Bronchial epithelial cell (primary cell): ENCODE data around the gene ACTRT3. TPM values are rescaled to one million over a fixed set of nuclear protein-coding genes. Genes with fewer than 3 reads are reported as not detected.

Experiments
- DNase-seq: peaks from one replicate; pipeline ENCODE4 v3.0.0-alpha.2; 2010; ENCODE audit warnings: low read depth
- FAIRE-seq: peaks from 2 replicates; lab custom pipeline; 2011; peaks lifted over from hg19 to GRCh38; lab: Jason Lieb, UNC
- H3K27me3 ChIP-seq: 2 replicates; pipeline ENCODE4 v1.5.1; 2011; ENCODE audit warnings: low read length; ENCODE audit not compliant: control insufficient read depth, insufficient read depth
- H3K36me3 ChIP-seq: 2 replicates; pipeline ENCODE4 v1.5.1; 2011; ENCODE audit warnings: low read length; ENCODE audit not compliant: control insufficient read depth, insufficient read depth
- H3K4me3 ChIP-seq: 2 replicates; pipeline ENCODE4 v1.5.1; 2011; ENCODE audit warnings: mild to moderate bottlenecking, low read depth, low read length, control low read depth
- total RNA-seq: library from RNA; depleted of rRNA; stranded (reverse); fragments of >200 nt; gene quantifications from 2 replicates; pipeline ENCODE4 v1.2.1, GENCODE V29; 2014
- TF ChIP-seq, protein P1 (sequence below): IDR thresholded peaks from 2 replicates; pipeline ENCODE4 v1.5.1; 2011; ENCODE audit warnings: mild to moderate bottlenecking, moderate library complexity, low read length, control low read depth, inconsistent platforms; ENCODE audit not compliant: insufficient read depth, severe bottlenecking

Gene ACTRT3
- total RNA-seq, 1 donor from 2014 or later, result 1.1 TPM

DNA sequence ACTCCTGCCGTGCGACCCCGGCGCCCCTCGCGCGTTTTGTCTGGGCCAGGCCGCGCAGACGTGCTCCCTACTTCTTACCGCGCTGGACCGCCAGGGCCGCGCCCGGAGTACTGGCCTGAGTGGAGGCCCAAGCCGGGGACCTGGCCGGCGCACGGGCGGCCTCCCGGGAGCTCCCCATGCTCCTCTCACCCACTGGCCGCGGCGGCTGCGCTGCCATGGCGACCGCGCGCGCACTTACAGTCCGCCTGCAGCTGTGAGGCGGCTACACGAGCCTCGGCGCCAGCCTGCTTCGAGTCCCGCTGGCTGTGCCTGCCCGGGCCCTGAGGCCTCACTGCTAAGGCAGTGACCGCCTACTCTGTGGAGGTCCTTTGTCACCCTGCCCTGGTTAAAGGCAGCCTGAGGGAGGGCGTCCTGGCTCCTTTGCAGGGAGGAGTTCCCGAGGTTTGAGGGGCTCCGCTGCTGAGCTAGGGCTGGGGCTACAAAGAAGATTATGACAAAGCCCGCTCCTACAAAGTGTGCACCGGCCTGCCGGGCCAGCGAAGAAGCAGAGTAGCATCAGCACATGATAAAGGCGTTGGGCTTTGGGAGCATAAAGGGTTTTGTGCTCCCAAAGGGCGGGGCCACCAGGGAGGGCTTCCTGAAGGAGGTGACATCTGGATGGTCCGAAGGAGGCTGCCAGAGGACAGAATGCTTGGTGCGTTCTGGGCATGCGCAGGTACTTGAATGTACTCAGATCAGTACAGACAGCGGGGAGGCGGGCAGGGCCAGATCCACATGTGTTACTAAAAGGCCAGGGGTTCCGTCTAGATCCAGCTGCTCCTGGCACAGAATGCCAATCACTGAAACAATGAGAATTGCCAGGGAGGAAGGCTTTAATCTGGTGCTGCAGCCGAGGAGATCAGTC, 43.2 kb upstream of the ACTRT3 start, which contains the start of the genes LRRC34 and LRRIQ4:
Gene LRRC34 (minus strand): TSS at position 573 of the 904 bp plus-strand sequence. CDS start 356 bp downstream, at position 217.
Gene LRRIQ4 (plus strand): TSS at position 539 of the 904 bp plus-strand sequence. CDS start 9,052 bp downstream, outside the sequence.
- peak within 1 kb of the TSS; percentile 46 for H3K4me3 ChIP-seq
- FAIRE-seq (no peak), DNase-seq (peak; percentile 25)
- TF ChIP-seq, protein P1, sequence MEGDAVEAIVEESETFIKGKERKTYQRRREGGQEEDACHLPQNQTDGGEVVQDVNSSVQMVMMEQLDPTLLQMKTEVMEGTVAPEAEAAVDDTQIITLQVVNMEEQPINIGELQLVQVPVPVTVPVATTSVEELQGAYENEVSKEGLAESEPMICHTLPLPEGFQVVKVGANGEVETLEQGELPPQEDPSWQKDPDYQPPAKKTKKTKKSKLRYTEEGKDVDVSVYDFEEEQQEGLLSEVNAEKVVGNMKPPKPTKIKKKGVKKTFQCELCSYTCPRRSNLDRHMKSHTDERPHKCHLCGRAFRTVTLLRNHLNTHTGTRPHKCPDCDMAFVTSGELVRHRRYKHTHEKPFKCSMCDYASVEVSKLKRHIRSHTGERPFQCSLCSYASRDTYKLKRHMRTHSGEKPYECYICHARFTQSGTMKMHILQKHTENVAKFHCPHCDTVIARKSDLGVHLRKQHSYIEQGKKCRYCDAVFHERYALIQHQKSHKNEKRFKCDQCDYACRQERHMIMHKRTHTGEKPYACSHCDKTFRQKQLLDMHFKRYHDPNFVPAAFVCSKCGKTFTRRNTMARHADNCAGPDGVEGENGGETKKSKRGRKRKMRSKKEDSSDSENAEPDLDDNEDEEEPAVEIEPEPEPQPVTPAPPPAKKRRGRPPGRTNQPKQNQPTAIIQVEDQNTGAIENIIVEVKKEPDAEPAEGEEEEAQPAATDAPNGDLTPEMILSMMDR, result no peak
- no peaks in the 10 kb centered on the region for H3K36me3 ChIP-seq
- no peaks in the 10 kb centered on the region for H3K27me3 ChIP-seq

DNA sequence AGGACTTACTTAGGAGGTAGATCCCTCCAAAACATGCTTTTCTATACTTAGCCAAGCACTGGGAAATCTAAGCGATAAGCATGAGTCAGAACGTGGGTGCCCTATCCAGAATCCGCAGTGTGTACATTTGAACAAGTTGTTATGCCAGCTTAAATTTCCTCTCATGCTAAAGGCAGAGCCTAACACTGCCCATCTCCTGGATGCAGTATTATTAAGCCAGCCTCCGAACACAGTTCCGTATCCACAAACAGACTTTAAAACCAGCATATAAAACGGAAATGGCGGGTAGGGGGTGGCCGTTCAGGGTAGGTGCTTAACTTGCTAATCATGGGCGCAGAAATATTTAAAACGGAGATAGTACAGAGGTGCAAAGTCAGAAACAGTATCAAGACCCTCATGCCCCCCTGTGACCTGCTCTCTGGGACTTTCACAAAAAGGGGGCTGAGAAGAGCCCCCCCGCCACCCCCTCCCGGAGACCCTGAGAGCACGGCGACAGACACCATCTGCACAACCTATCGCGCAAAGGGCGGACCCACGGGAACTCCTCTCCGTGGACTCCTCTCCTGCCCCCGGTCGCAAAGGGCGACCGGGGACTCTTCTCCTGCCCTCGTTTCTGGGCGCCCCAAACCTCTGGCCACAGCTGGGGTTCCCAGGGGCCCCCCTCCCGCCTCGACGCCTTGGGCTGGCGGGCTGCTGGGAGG, 42.4 kb upstream of the ACTRT3 start:
- TF ChIP-seq, protein P1, result no peak
- Histone ChIP-seq H3K36me3 (no peaks in the 10 kb centered on the region), H3K4me3 (peak overlapping the region; percentile 46), H3K27me3 (no peaks in the 10 kb centered on the region)
- FAIRE-seq (no peak), DNase-seq (peak; percentile 78)

DNA sequence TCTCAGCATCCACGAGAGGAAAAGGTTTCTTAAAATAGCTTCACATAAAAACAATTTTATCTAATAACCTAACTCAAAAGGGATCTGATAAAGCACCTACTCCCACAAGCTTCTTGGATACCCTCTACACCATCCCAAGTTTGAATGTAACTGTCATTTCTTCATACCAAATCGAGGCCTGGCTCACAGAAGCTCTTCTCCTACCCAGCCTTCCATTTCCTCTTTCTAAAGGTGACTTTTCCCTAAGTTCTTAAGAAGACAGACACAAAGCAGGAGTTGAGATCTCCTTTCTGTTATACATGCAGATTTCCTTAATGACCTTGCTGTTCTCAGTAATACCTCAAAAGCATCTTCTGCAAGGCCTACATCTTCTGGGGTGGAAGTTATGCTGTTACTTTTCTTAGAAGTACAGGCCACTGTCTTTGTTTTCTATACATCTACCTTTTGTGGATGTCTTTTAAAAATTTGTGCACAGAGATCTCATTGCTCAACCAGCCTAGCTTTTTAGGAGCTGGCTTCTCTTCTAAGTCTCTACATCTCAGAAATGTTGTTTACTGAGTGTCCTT, 40.0 kb upstream of the ACTRT3 start:
- no peak for FAIRE-seq
- Histone ChIP-seq H3K36me3 (no peaks in the 10 kb centered on the region), H3K27me3 (no peaks in the 10 kb centered on the region), H3K4me3 (no peak overlapping the region)
- TF ChIP-seq, protein P1, result no peak
- no peak for DNase-seq

DNA sequence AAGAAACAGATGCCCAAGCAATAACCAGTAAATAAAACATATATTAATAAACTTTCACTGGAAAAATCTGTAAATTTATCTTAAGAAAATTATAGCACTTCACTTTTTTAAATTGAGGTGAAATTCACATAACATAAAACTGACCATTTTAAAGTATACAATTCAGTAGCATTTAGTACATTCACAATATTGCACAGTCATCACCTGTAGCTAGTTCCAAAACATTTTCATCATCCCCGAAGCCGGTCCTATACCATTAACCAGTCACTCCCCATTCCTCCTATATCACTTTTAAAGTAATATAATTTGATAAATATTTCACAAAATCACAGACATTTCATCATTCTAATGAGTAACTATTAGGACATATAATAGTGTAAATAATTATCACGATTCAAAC, 35.3 kb upstream of the ACTRT3 start:
- no peak overlapping the region for H3K4me3 ChIP-seq
- FAIRE-seq (no peak), DNase-seq (no peak)
- H3K27me3 ChIP-seq, result no peaks in the 10 kb centered on the region
- no peaks in the 10 kb centered on the region for H3K36me3 ChIP-seq
- TF ChIP-seq, protein P1, result no peak

- Histone ChIP-seq H3K27me3 (no peaks in the 10 kb centered on the region), H3K36me3 (no peaks in the 10 kb centered on the region), H3K4me3 (no peak overlapping the region)
- no peak for DNase-seq
- TF ChIP-seq, protein P1, result no peak
- no peak for FAIRE-seq
These were observed 23.0 kb upstream of the ACTRT3 start for GRCh38 chr3:169792359-169792758.
